Omental fat pad (tissue), 4 donors: Measurements from ENCODE around the gene PCYT2. TPM values are rescaled to one million over a fixed set of nuclear protein-coding genes. Genes with fewer than 3 reads are reported as not detected.

Experiments
- ATAC-seq: fragments of 150-250 bp; one replicate; pipeline ENCODE4 v1.9.1; 2016; ENCODE audit warnings: mild to moderate bottlenecking, moderate library complexity; ENCODE audit not compliant: low FRiP score
- DNase-seq: peaks from one replicate; pipeline ENCODE4 v3.0.0-alpha.2; 2019; ENCODE audit warnings: low spot score
- CTCF ChIP-seq, 3 donors: fragments of 450-650 bp; IDR thresholded peaks; one replicate each; pipeline ENCODE4 v1.5.1; 2016 to 2017; ENCODE audit warnings: antibody characterized with exemption in 3 of 3, mild to moderate bottlenecking in 3 of 3, moderate library complexity in 2 of 3
- total RNA-seq, 4 donors: library from RNA; depleted of rRNA; stranded (reverse); fragments of >200 nt; gene quantifications; one replicate each; pipeline ENCODE4 v1.1.0, GENCODE V29; 2016

The PCYT2 gene
- total RNA-seq, 4 donors from 2014 or later: 36.5 to 64.7 (median 45.5) TPM

- ATAC-seq: no peak
- no peak for TF ChIP-seq CTCF (IDR thresholded peaks at IDR 0.05)
- DNase-seq: no peak
Measured at GRCh38 chr17:81909231-81909630, 2.0 kb downstream of the PCYT2 start.

GRCh38 chr17:81908793-81909192 lies 2.4 kb downstream of the PCYT2 start:
- no peak for ATAC-seq
- no peak for DNase-seq
- no peak for TF ChIP-seq CTCF (IDR thresholded peaks at IDR 0.05)

- ATAC-seq (no peak), DNase-seq (no peak)
- no peak for TF ChIP-seq CTCF (IDR thresholded peaks at IDR 0.05)
Measured at GRCh38 chr17:81907219-81908145, 3.7 kb downstream of the PCYT2 start.

- TF ChIP-seq CTCF (IDR thresholded peaks at IDR 0.05): no peak
- ATAC-seq (no peak), DNase-seq (no peak)
Measured at GRCh38 chr17:81906476-81907218, 4.6 kb downstream of the PCYT2 start.

GRCh38 chr17:81905993-81906392 lies 5.2 kb downstream of the PCYT2 start:
- DNase-seq (no peak), ATAC-seq (no peak)

GRCh38 chr17:81905424-81905875 lies 5.7 kb downstream of the PCYT2 start:
- no peak for ATAC-seq
- TF ChIP-seq CTCF (IDR thresholded peaks at IDR 0.05): no peak
- DNase-seq: no peak

More at GRCh38 chr17:81905993-81906392, 5.2 kb downstream of the PCYT2 start:
- no peak for TF ChIP-seq CTCF (IDR thresholded peaks at IDR 0.05)
